ENCODE data around the gene SPN.
"Not testable (repeated sequence)": the region's sequence is repeated elsewhere in the genome, so short reads cannot be mapped to it uniquely, and the experiment has no call there.

The SPN gene

DNA sequence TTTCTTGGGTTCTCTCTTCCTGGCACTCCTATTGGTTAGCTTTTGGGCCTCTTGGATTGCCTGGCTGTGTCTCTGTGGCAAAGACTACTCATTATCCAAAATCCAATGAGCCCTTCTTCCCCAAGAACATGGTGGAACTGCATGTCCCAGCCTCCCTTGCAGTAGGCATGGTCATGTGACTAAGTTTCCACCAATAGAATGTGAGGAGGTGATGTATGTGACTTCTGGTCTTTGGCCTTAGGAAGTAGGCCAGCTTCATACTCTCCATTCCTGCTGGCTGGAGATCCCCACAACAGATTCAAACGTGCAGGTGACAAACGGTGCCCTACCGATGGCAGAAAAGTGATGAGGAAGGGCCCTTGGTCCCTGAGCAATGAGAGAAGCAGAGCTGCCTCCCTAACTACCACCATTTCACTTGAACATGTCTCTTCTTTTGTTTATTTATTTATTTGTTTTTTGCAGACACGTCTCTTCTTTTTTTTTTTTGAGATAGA is 17.3 kb upstream of the SPN start:
- DNase-seq = no peak

GRCh38 chr16:29646947-29647346 is 16.1 kb upstream of the SPN start:
- no peak for DNase-seq

DNA sequence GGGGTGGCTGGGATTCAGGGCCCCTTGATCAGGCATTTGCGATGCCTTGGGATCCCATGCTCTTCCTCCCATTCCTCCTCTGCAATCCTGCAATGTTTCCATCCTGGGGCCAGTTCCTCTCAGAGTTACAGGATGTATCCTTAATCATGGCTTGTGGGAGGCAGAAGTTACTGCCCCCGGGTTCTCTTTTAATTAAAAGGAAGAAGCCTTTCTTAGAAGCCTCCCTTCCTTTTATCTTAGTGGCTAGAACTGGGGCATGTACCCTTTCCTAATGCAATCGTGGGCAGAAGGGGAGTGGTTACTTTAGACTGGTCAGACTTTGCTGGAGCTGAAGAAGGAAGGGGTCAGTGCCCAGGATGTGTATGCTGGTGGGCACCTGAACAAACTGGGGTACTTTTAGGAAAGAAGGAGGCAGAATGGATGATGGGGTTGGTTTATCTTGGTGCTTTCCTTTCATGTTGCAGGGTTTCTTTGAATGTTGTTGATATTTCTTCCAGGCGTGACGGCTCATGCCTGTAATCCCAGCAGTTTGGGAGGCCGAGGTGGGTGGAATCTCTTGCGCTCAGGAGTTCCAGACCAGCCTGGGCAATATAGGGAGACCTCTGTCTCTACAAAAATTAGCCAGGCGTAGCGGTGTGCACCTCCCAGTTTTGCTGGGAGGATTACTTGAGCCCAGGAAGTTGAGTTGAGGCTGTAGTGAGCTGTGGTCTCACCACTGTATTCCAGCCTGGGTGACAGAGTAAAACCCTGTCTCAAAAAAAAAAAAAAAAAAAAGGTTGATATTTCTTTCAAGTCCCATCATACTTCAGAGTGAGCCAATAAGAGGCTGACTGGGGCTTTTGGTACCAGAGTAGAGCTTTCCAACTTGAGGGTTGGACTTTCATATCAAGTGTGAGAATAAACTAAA is 13.2 kb upstream of the SPN start:
- no peak for DNase-seq

GRCh38 chr16:29650771-29651170 is 12.3 kb upstream of the SPN start:
- DNase-seq = no peak

DNA sequence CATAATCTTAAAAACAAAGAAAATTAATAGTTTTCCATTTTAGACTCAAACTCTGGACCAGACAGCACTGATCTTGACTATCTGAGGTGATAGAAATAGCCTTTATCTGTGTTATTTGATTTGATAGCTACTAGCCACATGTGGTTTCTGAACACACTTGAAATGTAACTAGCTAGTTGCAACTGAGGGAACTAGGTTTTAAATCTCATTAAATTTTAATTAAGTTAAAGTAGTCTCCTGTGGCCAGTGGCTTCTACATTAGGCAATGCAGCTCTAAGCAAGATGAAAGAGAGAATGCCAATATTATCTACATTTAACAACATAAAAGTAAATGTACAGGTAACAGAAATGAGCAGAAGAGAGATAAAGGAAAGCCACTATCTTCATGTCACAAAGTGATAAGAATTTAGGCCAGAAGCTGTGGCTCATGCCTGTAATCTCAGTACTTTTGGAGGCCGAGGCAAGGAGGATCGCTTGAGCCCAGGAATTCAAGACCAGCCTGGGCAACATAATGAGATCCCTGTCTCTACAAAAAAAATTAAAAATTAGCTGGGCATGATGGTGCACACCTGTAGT is 11.2 kb upstream of the SPN start:
- DNase-seq = no peak

GRCh38 chr16:29653471-29653870 is 9.6 kb upstream of the SPN start:
- DNase-seq = no peak

- DNase-seq = not testable (repeated sequence)
Measured at GRCh38 chr16:29653890-29654289, 9.2 kb upstream of the SPN start.

GRCh38 chr16:29656688-29657523 is 6.1 kb upstream of the SPN start:
- DNase-seq = no peak

DNA sequence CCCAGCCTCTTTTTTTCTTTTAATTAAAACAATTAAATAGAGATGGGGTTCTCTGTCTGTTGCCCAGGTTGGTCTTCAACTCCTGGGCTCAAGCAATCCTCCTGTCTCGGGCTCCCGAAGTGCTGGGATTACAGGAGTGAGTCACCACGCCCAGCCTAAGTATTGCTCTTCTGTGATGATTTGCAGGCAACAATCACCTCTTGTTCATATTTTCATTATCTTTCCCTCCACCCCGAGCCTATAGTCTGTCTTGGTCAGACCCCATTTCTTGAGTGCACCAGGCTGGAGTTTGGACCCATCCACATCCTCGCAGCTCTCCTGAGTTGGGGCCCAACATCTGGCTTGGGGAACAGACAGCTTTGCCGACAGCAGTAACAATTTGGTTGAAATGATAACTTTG is 4.3 kb upstream of the SPN start:
- no peak for DNase-seq

DNA sequence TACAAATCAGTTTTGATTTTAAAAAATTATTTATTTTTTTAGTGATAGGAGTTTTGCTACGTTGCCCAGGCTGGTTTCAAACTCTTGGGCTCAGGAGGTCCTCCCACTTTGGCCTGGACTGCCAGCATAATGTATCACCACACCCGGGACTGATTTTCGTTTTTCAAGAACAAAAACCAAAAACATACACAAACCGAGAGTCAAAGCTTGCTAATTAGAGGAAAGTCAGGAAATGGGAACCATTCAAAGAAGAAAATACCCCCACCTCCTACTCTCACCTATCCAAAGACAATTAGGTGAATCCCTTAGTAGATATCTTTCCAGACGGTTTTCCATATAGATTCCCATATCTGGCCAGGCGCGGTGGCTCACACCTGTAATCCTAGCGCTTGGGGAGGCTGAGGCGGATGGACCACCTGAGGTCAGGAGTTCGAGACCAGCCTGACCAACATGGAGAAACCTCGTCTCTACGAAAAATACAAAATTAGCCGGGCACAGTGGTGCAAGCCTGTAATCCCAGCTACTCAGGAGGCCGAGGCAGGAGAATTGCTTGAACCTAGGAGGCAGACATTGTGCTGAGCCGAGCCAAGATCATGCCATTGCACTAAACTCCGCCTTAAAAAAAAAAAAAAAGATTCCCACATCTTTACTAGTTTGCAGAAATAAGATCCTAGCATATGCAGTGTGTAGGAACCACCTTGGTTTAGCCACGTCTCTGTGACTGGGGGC is 883 bp upstream of the SPN start:
- no peak for DNase-seq

DNA sequence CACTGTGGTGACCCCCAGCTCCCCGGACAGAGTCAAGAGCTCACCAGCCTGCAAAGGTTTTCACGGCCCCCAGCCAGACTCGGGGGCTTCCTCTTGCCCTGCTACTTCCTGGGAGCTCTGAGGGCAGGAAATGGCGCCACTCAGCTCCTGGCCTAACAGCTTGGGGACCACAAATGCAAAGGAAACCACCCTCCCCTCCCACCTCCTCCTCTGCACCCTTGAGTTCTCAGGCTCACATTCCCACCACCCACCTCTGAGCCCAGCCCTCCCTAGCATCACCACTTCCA is 375 bp upstream of the SPN start:
- DNase-seq = no peak

DNA sequence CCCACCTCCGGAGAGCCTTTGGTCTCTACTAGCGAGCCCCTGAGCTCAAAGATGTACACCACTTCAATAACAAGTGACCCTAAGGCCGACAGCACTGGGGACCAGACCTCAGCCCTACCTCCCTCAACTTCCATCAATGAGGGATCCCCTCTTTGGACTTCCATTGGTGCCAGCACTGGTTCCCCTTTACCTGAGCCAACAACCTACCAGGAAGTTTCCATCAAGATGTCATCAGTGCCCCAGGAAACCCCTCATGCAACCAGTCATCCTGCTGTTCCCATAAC is 702 bp downstream of the SPN start:
- no peak for DNase-seq

DNA sequence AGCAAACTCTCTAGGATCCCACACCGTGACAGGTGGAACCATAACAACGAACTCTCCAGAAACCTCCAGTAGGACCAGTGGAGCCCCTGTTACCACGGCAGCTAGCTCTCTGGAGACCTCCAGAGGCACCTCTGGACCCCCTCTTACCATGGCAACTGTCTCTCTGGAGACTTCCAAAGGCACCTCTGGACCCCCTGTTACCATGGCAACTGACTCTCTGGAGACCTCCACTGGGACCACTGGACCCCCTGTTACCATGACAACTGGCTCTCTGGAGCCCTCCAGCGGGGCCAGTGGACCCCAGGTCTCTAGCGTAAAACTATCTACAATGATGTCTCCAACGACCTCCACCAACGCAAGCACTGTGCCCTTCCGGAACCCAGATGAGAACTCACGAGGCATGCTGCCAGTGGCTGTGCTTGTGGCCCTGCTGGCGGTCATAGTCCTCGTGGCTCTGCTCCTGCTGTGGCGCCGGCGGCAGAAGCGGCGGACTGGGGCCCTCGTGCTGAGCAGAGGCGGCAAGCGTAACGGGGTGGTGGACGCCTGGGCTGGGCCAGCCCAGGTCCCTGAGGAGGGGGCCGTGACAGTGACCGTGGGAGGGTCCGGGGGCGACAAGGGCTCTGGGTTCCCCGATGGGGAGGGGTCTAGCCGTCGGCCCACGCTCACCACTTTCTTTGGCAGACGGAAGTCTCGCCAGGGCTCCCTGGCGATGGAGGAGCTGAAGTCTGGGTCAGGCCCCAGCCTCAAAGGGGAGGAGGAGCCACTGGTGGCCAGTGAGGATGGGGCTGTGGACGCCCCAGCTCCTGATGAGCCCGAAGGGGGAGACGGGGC is 1.3 kb downstream of the SPN start:
- DNase-seq = no peak

DNA sequence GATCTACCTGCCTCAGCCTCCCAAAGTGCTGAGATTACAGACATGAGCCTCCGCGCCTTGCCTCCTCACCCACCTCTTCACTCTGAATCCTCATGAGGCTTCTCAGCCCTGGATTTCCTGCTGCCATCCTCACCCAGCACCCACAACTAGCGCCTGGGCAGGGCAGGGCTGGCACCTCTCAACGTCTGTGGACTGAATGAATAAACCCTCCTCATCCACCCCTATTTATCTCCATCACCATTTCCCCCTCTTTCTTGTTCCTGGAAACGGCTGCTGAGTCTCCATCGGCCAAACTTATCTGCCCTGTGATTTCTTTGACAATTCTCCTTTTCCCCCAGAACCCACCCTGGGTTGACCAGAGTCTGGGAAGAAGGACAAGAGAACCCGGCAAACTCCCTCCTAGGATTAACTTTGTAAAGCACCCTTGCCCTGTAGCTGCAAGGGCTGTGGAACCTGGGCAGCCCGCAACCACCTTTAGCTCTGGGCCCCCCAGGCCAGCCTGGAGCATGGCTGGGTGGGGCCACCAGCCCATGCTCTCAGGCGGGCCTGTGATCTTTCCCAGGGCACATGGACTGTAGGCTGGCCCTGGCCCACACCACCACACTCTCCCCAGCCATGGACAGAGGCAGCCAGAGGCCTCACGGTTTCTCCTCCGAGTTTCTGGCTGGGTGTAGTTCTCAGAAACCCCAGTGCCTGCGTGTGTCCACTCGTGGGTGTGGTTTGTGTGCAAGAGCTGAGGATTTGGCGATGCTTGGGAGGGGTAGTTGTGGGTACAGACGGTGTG is 2.4 kb downstream of the SPN start:
- no peak for DNase-seq

GRCh38 chr16:29667322-29667610 is 4.2 kb downstream of the SPN start:
- DNase-seq = not testable (repeated sequence)

- DNase-seq = no peak
Measured at GRCh38 chr16:29667755-29668154, 4.7 kb downstream of the SPN start.

DNA sequence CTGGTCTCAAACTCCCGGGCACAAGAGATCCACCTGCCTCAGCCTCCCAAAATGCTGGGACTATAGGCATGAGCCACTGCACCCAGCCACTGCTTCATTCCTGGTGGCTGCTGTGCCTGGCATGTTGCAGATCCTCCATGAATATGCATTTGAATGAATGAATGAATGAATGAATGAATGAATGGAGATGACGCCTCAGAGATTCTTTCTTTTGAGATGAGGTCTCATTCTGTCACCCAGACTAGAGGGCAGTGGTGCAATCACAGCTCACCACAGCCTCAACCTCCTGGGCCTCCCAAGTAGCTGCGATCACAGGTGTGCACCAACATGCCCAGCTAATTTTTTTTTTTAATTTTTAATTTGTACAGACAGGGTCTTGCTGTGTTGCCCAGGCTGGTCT is 5.2 kb downstream of the SPN start:
- no peak for DNase-seq

GRCh38 chr16:29673501-29673900 is 10.5 kb downstream of the SPN start:
- no peak for DNase-seq

DNA sequence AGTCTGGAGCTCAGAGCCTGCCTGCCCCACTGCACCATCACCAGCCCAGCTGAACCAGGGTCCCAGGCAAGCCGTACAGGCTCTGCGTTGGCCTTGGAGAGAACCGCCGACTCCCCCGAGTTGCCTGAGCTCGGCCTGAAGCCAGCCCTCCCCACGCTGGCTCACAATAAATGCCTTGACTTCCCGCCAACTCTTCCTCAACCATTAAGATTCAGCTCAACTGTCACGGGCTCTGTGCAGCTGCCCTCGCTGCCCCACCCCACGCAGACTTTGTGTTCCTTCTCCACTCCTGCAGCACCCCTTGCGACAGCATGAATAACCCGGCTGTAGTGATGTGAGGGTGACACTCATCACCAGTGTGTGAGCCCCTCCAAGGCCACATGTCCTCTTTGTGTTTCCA is 11.1 kb downstream of the SPN start:
- peak in 55 of 56 donors; percentile 27 to 96 (median 70) for DNase-seq
